Frontal cortex (tissue), 4 donors: ENCODE data around the gene USF3. TPM values are rescaled to one million over a fixed set of nuclear protein-coding genes. Genes with fewer than 3 reads are reported as not detected.

Source experiments
- DNase-seq, 2 donors: peaks; one replicate each; pipeline ENCODE4 v3.0.0; 2012; ENCODE audit warnings: low spot score in 2 of 2
- FAIRE-seq: peaks from 2 replicates; lab custom pipeline; 2012; peaks lifted over from hg19 to GRCh38; lab: Jason Lieb, UNC
- small RNA-seq: library from RNA; depleted of rRNA; stranded (forward); fragments of <200 nt; gene quantifications from one replicate; pipeline ENCODE3, GENCODE V24; 2014
- total RNA-seq: library from RNA; depleted of rRNA; stranded (reverse); fragments of >200 nt; gene quantifications from one replicate; pipeline ENCODE4 v1.2.3, GENCODE V29; 2014
- donor health status: control.
- donor health status: control.
- donor health status: control.

The USF3 gene
- total RNA-seq, 1 donor from 2014 or later: 13.5 TPM

DNA sequence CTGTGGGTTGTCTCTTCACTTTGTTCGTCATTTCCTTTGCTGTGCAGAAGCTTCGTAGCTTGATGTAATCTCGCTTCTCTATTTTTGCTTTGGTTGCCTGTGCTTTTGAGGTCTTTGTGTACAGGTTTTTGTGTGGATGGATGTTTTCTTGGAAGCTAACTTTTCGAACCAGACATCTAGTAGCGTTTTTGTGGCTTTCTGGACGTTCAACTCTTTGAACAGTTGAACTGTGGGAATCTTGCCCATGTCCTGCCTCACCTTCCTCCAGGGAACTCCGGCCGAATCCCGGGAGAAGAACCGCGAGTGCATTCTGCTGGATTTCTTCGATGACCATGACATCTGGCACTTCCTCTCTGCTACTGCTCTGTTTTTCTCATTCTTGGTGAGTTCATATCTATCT, 70.6 kb downstream of the USF3 start:
- no peak for DNase-seq
- no peak for FAIRE-seq

DNA sequence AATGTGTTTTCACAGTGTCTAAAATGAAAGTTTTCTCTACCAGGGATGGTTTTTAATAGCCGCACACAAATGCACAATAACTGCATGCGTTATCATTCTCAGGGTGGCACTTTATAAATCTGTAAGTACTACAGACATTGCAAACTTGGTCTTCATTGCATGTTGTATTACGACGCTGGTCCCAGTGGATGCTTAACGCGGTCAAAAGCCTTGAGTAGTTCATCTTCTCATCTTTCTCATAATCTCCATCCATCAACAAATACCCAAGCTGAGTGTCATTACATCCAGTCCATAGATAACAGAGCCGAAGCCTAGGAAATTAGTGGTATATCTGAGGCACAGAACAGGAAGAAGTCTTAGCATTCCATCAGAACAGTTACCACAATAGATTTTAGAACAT, 72.6 kb downstream of the USF3 start:
- no peak for DNase-seq
- FAIRE-seq: no peak

GRCh38 chr3:113623324-113623723, 73.1 kb downstream of the USF3 start:
- FAIRE-seq (no peak), DNase-seq (no peak)

DNA sequence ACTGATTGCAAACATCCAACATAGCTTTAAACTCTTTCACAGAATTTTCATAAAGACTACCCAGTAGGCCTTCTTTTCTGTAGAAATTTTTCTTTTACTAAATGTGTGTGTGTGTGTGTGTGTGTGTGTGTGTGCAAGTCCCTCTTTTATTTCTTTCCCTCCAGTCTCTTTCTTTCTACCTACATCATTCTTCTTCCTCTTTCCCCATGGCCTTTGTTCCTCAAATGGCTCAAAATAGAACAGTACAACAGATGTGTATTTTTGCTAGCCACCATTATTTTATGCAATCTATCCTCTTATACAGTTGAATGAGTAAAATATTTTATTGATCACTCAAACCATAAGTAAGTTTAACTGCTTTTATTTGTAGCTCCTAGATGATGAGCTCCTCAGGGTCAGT, 76.4 kb downstream of the USF3 start:
- no peak for DNase-seq
- FAIRE-seq: no peak

DNA sequence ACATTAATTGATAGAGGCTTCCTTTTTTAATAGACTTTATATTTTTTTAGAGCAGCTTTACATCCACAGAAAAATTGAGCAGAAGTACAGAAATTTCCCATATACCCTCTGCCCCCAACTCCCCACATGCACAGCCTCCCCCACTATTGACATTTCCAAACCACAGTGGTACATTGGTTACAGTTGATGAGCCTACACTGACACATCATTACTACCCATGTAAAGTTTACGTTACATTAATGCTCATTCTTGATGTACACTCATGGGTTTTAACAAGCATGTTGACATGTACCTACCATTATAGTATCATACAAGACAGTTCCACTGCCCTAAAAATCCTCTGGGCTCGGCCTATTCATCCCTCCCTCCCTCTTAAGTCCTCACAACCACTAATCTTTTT, 78.7 kb downstream of the USF3 start:
- DNase-seq (no peak), FAIRE-seq (no peak)

DNA sequence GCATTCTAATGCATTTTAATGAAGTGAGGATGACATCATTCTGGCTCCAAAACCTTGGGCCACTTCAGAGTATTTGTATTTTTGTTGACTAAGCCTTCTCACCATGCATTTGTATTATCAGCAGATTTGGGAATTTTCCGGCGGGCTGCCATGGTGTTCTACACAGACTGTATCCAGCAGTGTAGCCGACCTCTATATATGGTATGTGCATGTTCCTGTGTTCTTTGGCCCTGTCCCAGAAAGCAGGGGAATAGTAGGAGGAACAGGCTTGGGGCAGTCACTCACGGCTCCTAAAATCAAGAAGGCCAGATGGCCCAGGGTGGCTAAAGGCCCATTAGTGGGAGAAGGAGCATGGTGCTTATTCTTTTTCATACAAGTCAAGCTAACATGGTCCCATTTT, 80.5 kb downstream of the USF3 start:
- no peak for FAIRE-seq

GRCh38 chr3:113614402-113614801, 82.0 kb downstream of the USF3 start:
- no peak for DNase-seq
- no peak for FAIRE-seq

More for the DNA sequence above, 80.5 kb downstream of the USF3 start:
- no peak for DNase-seq

- FAIRE-seq (no peak), DNase-seq (no peak)
These were observed 89.2 kb downstream of the USF3 start for GRCh38 chr3:113607219-113607596.

DNA sequence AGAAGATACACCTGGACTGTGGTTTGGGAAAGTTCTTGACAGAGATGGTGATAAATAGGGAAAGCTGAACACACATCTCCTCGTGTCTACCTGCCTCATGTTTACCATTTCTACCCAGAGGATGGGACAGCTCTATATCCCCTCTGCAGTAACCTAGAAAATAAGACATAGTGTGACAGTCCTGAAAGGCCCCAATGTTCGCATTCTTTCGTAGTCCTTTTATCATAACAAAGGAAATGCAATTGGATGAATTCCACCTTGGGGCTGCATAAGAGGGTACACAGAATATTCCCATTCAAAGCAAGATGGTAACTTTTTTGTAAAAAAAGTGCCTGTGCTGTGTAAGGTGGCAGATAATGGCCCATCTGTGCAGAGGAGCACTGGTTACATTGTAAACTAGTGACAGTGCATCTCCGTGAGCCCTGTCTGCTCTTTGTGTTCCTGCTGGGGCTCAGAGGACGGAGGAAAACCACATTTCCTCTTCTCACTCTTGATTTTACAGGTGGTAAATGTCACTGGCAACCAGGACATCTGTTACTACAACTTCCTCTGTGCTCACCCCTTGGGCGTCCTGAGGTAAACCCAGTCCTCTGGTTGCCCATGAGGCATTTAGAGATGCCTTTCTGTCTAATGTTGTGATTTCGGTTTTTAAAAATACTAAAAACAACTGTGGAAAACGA, 89.8 kb downstream of the USF3 start:
- FAIRE-seq (no peak), DNase-seq (no peak)

DNA sequence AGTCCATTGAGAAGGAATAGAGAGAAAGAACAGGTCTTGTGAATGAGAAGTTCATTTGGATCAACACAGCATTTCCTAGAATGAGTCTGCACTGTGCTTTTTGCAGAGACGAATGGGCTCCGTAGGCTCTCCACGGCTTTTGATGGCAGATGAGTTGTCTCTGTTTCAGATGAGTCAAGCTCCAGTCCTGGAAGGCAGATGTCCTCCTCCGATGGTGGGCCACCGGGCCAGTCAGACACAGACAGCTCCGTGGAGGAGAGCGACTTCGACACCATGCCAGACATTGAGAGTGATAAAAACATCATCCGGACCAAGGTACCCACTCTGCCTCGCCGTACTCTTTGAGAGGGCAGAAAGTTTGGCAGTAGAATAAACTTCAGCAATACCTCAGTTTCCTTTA, 93.6 kb downstream of the USF3 start:
- DNase-seq: no peak
- no peak for FAIRE-seq

GRCh38 chr3:113602256-113602655, 94.2 kb downstream of the USF3 start:
- FAIRE-seq: no peak

GRCh38 chr3:113601240-113601639, 95.2 kb downstream of the USF3 start:
- DNase-seq (no peak), FAIRE-seq (no peak)

More at GRCh38 chr3:113602256-113602655, 94.2 kb downstream of the USF3 start:
- DNase-seq: no peak

DNA sequence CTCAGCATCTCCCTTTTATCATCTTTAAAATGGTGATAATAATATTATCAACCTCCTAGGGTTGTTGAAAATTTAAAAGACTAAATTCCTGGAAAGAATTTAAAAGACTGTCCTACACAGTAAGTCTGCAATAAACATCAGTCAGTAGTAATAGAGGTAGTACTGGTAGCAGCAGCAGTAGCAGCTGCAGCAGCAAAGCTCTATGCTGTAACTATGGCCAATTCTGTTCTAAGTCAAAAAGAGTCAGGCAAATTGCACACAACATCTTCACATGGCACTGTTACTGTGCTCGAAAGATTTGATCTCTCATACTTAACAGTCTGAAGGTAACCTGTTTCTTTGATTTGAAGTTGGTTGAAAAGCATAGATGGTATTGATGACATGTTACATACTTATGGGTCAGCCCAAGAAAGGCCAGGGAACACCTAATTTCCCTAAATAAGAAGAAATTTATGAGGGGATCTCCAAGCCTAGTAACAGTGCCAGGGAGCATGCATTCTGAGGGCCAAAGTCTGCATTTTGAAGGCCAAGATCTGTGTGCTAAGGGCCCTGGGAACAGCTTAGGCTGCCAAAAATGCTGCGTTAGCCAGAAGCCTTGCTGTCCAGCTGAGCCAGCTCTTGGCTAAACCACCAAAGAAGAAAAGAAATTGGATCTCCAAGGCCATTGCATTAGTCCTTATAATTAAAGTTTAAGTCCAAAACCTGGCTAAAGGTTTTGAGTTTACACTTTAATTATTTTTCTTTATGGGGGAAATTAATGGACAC, 95.8 kb downstream of the USF3 start:
- FAIRE-seq (no peak), DNase-seq (no peak)

Small RNAs within 50 kb of the gene (small RNA-seq; reads per million reads assigned to genes)
- gene RN7SL767P: not detected

Other genes with a start within 250 kb of the USF3 start
- gene SPICE1, start 181.5 kb downstream of the USF3 start, total RNA-seq: 9.0 TPM
- gene SIDT1, start 164.1 kb downstream of the USF3 start, total RNA-seq: 8.2 TPM
- 60.7 TPM for gene NAA50, start 49.6 kb upstream of the USF3 start, total RNA-seq
- gene ATP6V1A, start 50.4 kb upstream of the USF3 start, total RNA-seq: 257 TPM
- 5.3 TPM for gene GRAMD1C, start 142.1 kb upstream of the USF3 start, total RNA-seq